ENCODE measurements around the gene SLC9A4.

The SLC9A4 gene

GRCh38 chr2:102502576-102502975 lies 29.6 kb downstream of the SLC9A4 start:
- no peak for DNase-seq (ENCODE audit: low read depth in 2 of 2)

GRCh38 chr2:102504833-102505232 lies 31.8 kb downstream of the SLC9A4 start:
- DNase-seq (ENCODE audit: low read depth in 2 of 2) = no peak

GRCh38 chr2:102505290-102505689 lies 32.3 kb downstream of the SLC9A4 start:
- DNase-seq (ENCODE audit: low read depth in 2 of 2) = no peak

- no peak for DNase-seq (ENCODE audit: low read depth in 2 of 2)
Observed at GRCh38 chr2:102506743-102507142, 33.7 kb downstream of the SLC9A4 start.

- no peak for DNase-seq (ENCODE audit: low read depth in 2 of 2)
Observed at GRCh38 chr2:102508863-102509262, 35.8 kb downstream of the SLC9A4 start.

- no peak for DNase-seq (ENCODE audit: low read depth in 2 of 2)
Observed at GRCh38 chr2:102509749-102510148, 36.7 kb downstream of the SLC9A4 start.

- DNase-seq (ENCODE audit: low read depth in 2 of 2) = no peak
Observed at GRCh38 chr2:102510791-102511575, 38.0 kb downstream of the SLC9A4 start.

- no peak for DNase-seq (ENCODE audit: low read depth in 2 of 2)
Observed at GRCh38 chr2:102512161-102512560, 39.1 kb downstream of the SLC9A4 start.

GRCh38 chr2:102513355-102513939 lies 40.4 kb downstream of the SLC9A4 start:
- no peak for DNase-seq (ENCODE audit: low read depth in 2 of 2)

- DNase-seq (ENCODE audit: low read depth in 2 of 2) = no peak
Observed at GRCh38 chr2:102514061-102514785, 41.2 kb downstream of the SLC9A4 start.

- no peak for DNase-seq (ENCODE audit: low read depth in 2 of 2)
Observed at GRCh38 chr2:102515851-102516250, 42.8 kb downstream of the SLC9A4 start.

GRCh38 chr2:102518170-102518569 lies 45.1 kb downstream of the SLC9A4 start:
- DNase-seq (ENCODE audit: low read depth in 2 of 2) = no peak

GRCh38 chr2:102520009-102520408 lies 47.0 kb downstream of the SLC9A4 start:
- no peak for DNase-seq (ENCODE audit: low read depth in 2 of 2)

- DNase-seq (ENCODE audit: low read depth in 2 of 2) = no peak
Observed at GRCh38 chr2:102520801-102521200, 47.8 kb downstream of the SLC9A4 start.

GRCh38 chr2:102522162-102522561 lies 49.1 kb downstream of the SLC9A4 start:
- DNase-seq (ENCODE audit: low read depth in 2 of 2) = no peak

- no peak for DNase-seq (ENCODE audit: low read depth in 2 of 2)
Observed at GRCh38 chr2:102522890-102523289, 49.9 kb downstream of the SLC9A4 start.

- DNase-seq (ENCODE audit: low read depth in 2 of 2) = no peak
Observed at GRCh38 chr2:102523651-102524050, 50.6 kb downstream of the SLC9A4 start.

GRCh38 chr2:102527086-102527485 lies 54.1 kb downstream of the SLC9A4 start:
- DNase-seq (ENCODE audit: low read depth in 2 of 2) = no peak

GRCh38 chr2:102538491-102538890 lies 65.5 kb downstream of the SLC9A4 start:
- DNase-seq (ENCODE audit: low read depth in 2 of 2) = no peak

GRCh38 chr2:102540882-102541281 lies 67.9 kb downstream of the SLC9A4 start:
- no peak for DNase-seq (ENCODE audit: low read depth in 2 of 2)

- no peak for DNase-seq (ENCODE audit: low read depth in 2 of 2)
Observed at GRCh38 chr2:102544182-102544581, 71.2 kb downstream of the SLC9A4 start.

- DNase-seq (ENCODE audit: low read depth in 2 of 2) = no peak
Observed at GRCh38 chr2:102547462-102547861, 74.4 kb downstream of the SLC9A4 start.

GRCh38 chr2:102549027-102549426 lies 76.0 kb downstream of the SLC9A4 start:
- DNase-seq (ENCODE audit: low read depth in 2 of 2) = no peak

Measured in activated CD4-positive, alpha-beta T cell treated with anti-CD3 and anti-CD28 coated beads for 24 hours (primary cell).